ENCODE measurements around the gene SYTL5.
A peak's percentile ranks its signal among the peaks of the same experiment; 100 is the strongest.

SYTL5 gene

GRCh38 chrX:38099688-38100087, 93.3 kb downstream of the SYTL5 start:
- DNase-seq: no peak

- DNase-seq: no peak
These were observed 95.9 kb downstream of the SYTL5 start for GRCh38 chrX:38102240-38102639.

- no peak for DNase-seq
These were observed 96.5 kb downstream of the SYTL5 start for GRCh38 chrX:38102875-38103274.

GRCh38 chrX:38103857-38104812, 97.8 kb downstream of the SYTL5 start:
- DNase-seq: no peak

GRCh38 chrX:38105216-38105725, 98.9 kb downstream of the SYTL5 start:
- no peak for DNase-seq

GRCh38 chrX:38106991-38107655, 100.8 kb downstream of the SYTL5 start:
- DNase-seq: no peak

GRCh38 chrX:38108364-38108763, 102.0 kb downstream of the SYTL5 start:
- no peak for DNase-seq

- no peak for DNase-seq
These were observed 102.9 kb downstream of the SYTL5 start for GRCh38 chrX:38109042-38109898.

- DNase-seq: peak; percentile 14
These were observed 103.9 kb downstream of the SYTL5 start for GRCh38 chrX:38110231-38110630.

- DNase-seq: no peak
These were observed 104.8 kb downstream of the SYTL5 start for GRCh38 chrX:38111196-38111595.

GRCh38 chrX:38112566-38112965, 106.2 kb downstream of the SYTL5 start:
- no peak for DNase-seq

GRCh38 chrX:38116706-38117105, 110.4 kb downstream of the SYTL5 start:
- no peak for DNase-seq

GRCh38 chrX:38117485-38117884, 111.1 kb downstream of the SYTL5 start:
- peak; percentile 28 for DNase-seq

- DNase-seq: no peak
These were observed 117.6 kb downstream of the SYTL5 start for GRCh38 chrX:38124000-38124399.

GRCh38 chrX:38126179-38126578, 119.8 kb downstream of the SYTL5 start:
- DNase-seq: peak; percentile 16

- no peak for DNase-seq
These were observed 121.6 kb downstream of the SYTL5 start for GRCh38 chrX:38127961-38128360.

- DNase-seq: no peak
These were observed 123.0 kb downstream of the SYTL5 start for GRCh38 chrX:38129366-38129765.

- DNase-seq: no peak
These were observed 132.0 kb downstream of the SYTL5 start for GRCh38 chrX:38138157-38138891.

- DNase-seq: no peak
These were observed 132.5 kb downstream of the SYTL5 start for GRCh38 chrX:38138900-38139299.

- peak; percentile 57 for DNase-seq
These were observed 136.3 kb downstream of the SYTL5 start for GRCh38 chrX:38142610-38143009.

GRCh38 chrX:38149016-38149415, 142.7 kb downstream of the SYTL5 start:
- no peak for DNase-seq

- DNase-seq: no peak
These were observed 144.6 kb downstream of the SYTL5 start for GRCh38 chrX:38150993-38151392.

Data from fibroblast of skin of right biceps (primary cell).